ENCODE data around the gene HSPG2. TPM values are rescaled to one million over a fixed set of nuclear protein-coding genes. Genes with fewer than 3 reads are reported as not detected.

The HSPG2 gene
- total and polyA plus RNA-seq, 10 of the 15 experiments (the other 5 are each of a cell fraction or from before 2014, with no cell fraction given): 0.30 to 3.4 (median 0.73) TPM; not detected in 2

- TF ChIP-seq CTCF (IDR thresholded peaks at IDR 0.05 in 2 of 3, conservative IDR thresholded peaks at IDR 0.05 in 1 of 3; ENCODE audit: control insufficient read depth in 2 of 3, extremely low read depth in 1 of 3, insufficient read depth in 1 of 3, low read depth in 3 of 3, low read length in 3 of 3): no peak
- TF ChIP-seq SMAD5 (IDR thresholded peaks at IDR 0.05; ENCODE audit: low read depth): peak; percentile 94
- peak; percentile 32 for TF ChIP-seq BACH1 (IDR thresholded peaks at IDR 0.05; ENCODE audit: borderline replicate concordance)
- no peak for TF ChIP-seq RBBP5 (conservative IDR thresholded peaks at IDR 0.05)
- TF ChIP-seq YY1 (IDR thresholded peaks at IDR 0.05; ENCODE audit: low read depth, low read length): no peak; the same call in 1 of the 2 replicates
- TF ChIP-seq ZNF384 (IDR thresholded peaks at IDR 0.05; ENCODE audit: borderline replicate concordance, low read depth, low read length): no peak
- TF ChIP-seq SPI1 (IDR thresholded peaks at IDR 0.05; ENCODE audit: borderline replicate concordance, insufficient read depth, low read depth, low read length): peak; percentile 24; the same call in 1 of the 2 replicates
- no peak for TF ChIP-seq BCL11A (IDR thresholded peaks at IDR 0.05; ENCODE audit: low read depth, low read length)
- TF ChIP-seq, protein P1, sequence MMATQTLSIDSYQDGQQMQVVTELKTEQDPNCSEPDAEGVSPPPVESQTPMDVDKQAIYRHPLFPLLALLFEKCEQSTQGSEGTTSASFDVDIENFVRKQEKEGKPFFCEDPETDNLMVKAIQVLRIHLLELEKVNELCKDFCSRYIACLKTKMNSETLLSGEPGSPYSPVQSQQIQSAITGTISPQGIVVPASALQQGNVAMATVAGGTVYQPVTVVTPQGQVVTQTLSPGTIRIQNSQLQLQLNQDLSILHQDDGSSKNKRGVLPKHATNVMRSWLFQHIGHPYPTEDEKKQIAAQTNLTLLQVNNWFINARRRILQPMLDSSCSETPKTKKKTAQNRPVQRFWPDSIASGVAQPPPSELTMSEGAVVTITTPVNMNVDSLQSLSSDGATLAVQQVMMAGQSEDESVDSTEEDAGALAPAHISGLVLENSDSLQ (IDR thresholded peaks at IDR 0.05): peak; percentile 88
- TF ChIP-seq, protein P2, sequence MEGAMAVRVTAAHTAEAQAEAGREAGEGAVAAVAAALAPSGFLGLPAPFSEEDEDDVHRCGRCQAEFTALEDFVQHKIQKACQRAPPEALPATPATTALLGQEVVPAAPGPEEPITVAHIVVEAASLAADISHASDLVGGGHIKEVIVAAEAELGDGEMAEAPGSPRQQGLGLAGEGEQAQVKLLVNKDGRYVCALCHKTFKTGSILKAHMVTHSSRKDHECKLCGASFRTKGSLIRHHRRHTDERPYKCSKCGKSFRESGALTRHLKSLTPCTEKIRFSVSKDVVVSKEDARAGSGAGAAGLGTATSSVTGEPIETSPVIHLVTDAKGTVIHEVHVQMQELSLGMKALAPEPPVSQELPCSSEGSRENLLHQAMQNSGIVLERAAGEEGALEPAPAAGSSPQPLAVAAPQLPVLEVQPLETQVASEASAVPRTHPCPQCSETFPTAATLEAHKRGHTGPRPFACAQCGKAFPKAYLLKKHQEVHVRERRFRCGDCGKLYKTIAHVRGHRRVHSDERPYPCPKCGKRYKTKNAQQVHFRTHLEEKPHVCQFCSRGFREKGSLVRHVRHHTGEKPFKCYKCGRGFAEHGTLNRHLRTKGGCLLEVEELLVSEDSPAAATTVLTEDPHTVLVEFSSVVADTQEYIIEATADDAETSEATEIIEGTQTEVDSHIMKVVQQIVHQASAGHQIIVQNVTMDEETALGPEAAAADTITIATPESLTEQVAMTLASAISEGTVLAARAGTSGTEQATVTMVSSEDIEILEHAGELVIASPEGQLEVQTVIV (IDR thresholded peaks at IDR 0.05; ENCODE audit: borderline replicate concordance, partially characterized antibody): peak; percentile 98
- TF ChIP-seq POLR2A (IDR thresholded peaks at IDR 0.05; ENCODE audit: low read depth, low read length): peak; percentile 100
- peak; percentile 81; the same call in 1 of the 2 replicates for TF ChIP-seq ZBTB40 (IDR thresholded peaks at IDR 0.05; ENCODE audit: borderline replicate concordance)
- no peak for TF ChIP-seq ZZZ3 (IDR thresholded peaks at IDR 0.05; ENCODE audit: control insufficient read depth, insufficient read length, low read depth)
- peak; percentile 67 to 74; a peak in 3 of 4 replicates for TF ChIP-seq BHLHE40 (IDR thresholded peaks at IDR 0.05; ENCODE audit: borderline replicate concordance in 1 of 2, low read depth in 2 of 2, low read length in 1 of 2)
- TF ChIP-seq POLR2AphosphoS2 (IDR thresholded peaks at IDR 0.05; ENCODE audit: low read depth, low read length): peak; percentile 98
- peak; percentile 46 for TF ChIP-seq RELA (IDR thresholded peaks at IDR 0.05; ENCODE audit: borderline replicate concordance, partially characterized antibody)
- TF ChIP-seq ZNF24 (IDR thresholded peaks at IDR 0.05): no peak
- 0 out of 2 replicates have a peak, but pooled peaks have one; percentile 1 for TF ChIP-seq RAD21 (IDR thresholded peaks at IDR 0.05; ENCODE audit: insufficient read depth, low read depth, low read length)
- TF ChIP-seq TARDBP (IDR thresholded peaks at IDR 0.05; ENCODE audit: borderline replicate concordance): peak; percentile 98; the same call in 1 of the 2 replicates
Observed at GRCh38 chr1:21782868-21783678, 154.0 kb downstream of the HSPG2 start, which contains the start of gene USP48 (continued).

All from GM12878 (cell line).